ENCODE results near the gene PRKCB.

- TF ChIP-seq CTCF (conservative IDR thresholded peaks at IDR 0.05 in 1 of 2, IDR thresholded peaks at IDR 0.05 in 1 of 2; ENCODE audit: low read depth in 1 of 2, low read length in 2 of 2) (no peak), EZH2 (IDR thresholded peaks at IDR 0.05; ENCODE audit: low read length, missing control alignments) (no peak)
These were observed 109.5 kb downstream of the PRKCB start for GRCh38 chr16:23945243-23945642.
